K562 (cell line): ENCODE data around the gene BCL3. TPM values are rescaled to one million over a fixed set of nuclear protein-coding genes. Genes with fewer than 3 reads are reported as not detected.
A peak's percentile ranks its signal among the peaks of the same experiment; 100 is the strongest.

Source experiments
- CBX3 ChIP-seq, 2 experiments: IDR thresholded peaks; 1 replicate in 1 of 2; 2 replicates in 1 of 2; pipeline ENCODE4 v1.6.1; 2012; ENCODE audit warnings: inconsistent platforms in 2 of 2, low read length in 2 of 2, borderline replicate concordance in 1 of 2, control low read depth in 1 of 2
- E2F6 ChIP-seq, 2 experiments: IDR thresholded peaks; 2 replicates each; pipeline ENCODE4 v1.6.1; 2011; ENCODE audit warnings: borderline replicate concordance in 1 of 2, control low read depth in 1 of 2, low read depth in 1 of 2, low read length in 1 of 2, mild to moderate bottlenecking in 1 of 2, mixed read lengths in 1 of 2, moderate library complexity in 1 of 2; ENCODE audit not compliant: insufficient read depth in 1 of 2, insufficient read length in 1 of 2, poor library complexity in 1 of 2, severe bottlenecking in 1 of 2; ENCODE audit errors: extremely low read depth in 1 of 2
- HDAC1 ChIP-seq, 2 experiments: fragments of 450-650 bp; IDR thresholded peaks; 2 replicates each; pipeline ENCODE4 v1.6.1; 2016 to 2017; ENCODE audit warnings: inconsistent platforms in 1 of 2, mild to moderate bottlenecking in 1 of 2, moderate library complexity in 1 of 2
- KDM5B ChIP-seq: fragments of 200-600 bp; sonication (generic); IDR thresholded peaks from 2 replicates; pipeline ENCODE4 v1.6.1; 2012; ENCODE audit warnings: low read depth, mild to moderate bottlenecking, moderate library complexity, low read length, control low read depth, inconsistent platforms; ENCODE audit not compliant: insufficient replicate concordance
- RUNX1 ChIP-seq: sonication (generic); IDR thresholded peaks from 2 replicates; pipeline ENCODE4 v1.6.1; 2016; ENCODE audit warnings: antibody characterized with exemption, low read depth
- SETDB1 ChIP-seq: IDR thresholded peaks from one replicate; pipeline ENCODE4 v1.6.1; 2012; ENCODE audit warnings: low read length, control low read depth, inconsistent platforms
- TFAP4 ChIP-seq: sonication (generic); formaldehyde crosslinking; IDR thresholded peaks from 2 replicates; pipeline ENCODE4 v1.8.0; 2022; ENCODE audit warnings: missing genetic modification reagents, mild to moderate bottlenecking, moderate library complexity, borderline replicate concordance
- ZBTB26 ChIP-seq: fragments of 450-650 bp; formaldehyde crosslinking; IDR thresholded peaks from 2 replicates; pipeline ENCODE4 v1.4.0; 2022; ENCODE audit warnings: missing genetic modification characterization
- ZC3H11A ChIP-seq: IDR thresholded peaks from 2 replicates; pipeline ENCODE4 v1.6.1; 2012; ENCODE audit warnings: low read depth, low read length, improper control_type of control experiment
- ZFP30 ChIP-seq: fragments of 250-450 bp; sonication (Bioruptor Pico); IDR thresholded peaks from 2 replicates; pipeline ENCODE4 v1.8.0; 2022; ENCODE audit warnings: moderate library complexity, mild to moderate bottlenecking, inconsistent platforms, borderline replicate concordance
- ZNF512 ChIP-seq: IDR thresholded peaks from 2 replicates; pipeline ENCODE4 v1.6.1; 2016; ENCODE audit warnings: missing genetic modification characterization, missing compliant biosample characterization
- ZNF551 ChIP-seq: fragments of 250-450 bp; sonication (Bioruptor Pico); IDR thresholded peaks from 2 replicates; pipeline ENCODE4 v1.5.0; 2021; ENCODE audit warnings: mild to moderate bottlenecking, moderate library complexity
- ZNF76 ChIP-seq: fragments of 250-450 bp; sonication (Bioruptor Pico); IDR thresholded peaks from 2 replicates; pipeline ENCODE4 v1.4.0; 2020; ENCODE audit warnings: mild to moderate bottlenecking, moderate library complexity, borderline replicate concordance
- polyA plus RNA-seq, 8 experiments: library from polyadenylated mRNA; depleted of rRNA in 4 of 8; stranded (reverse) in 5 of 8; unstranded in 3 of 8; fragments of >200 nt; fragmentation: Nextera tagmentation in 2 of 8; fragmentation: Illumina TruSeq in 1 of 8; extraction: Ambion mirVana in 2 of 8; extraction: Trizol in 1 of 8; gene quantifications; 2 replicates each; pipeline versions ENCODE4 v1.2.1 to v1.2.3, GENCODE V29; 2011 to 2014; ENCODE audit warnings: inconsistent platforms in 1 of 8, missing spikeins in 1 of 8
- total RNA-seq, 7 experiments: library from RNA; depleted of rRNA in 6 of 7; stranded (reverse); fragments of >200 nt in 6 of 7; fragmentation: Illumina TruSeq in 2 of 7; extraction: Trizol in 2 of 7; gene quantifications; 2 replicates each; pipeline versions ENCODE4 v1.2.1 to v1.2.3, GENCODE V29; 2011 to 2021; ENCODE audit warnings: low replicate concordance in 1 of 7
- TF ChIP-seq, protein P1 (sequence below): fragments of 450-650 bp; IDR thresholded peaks from one replicate; pipeline ENCODE4 v1.6.1; 2018; ENCODE audit warnings: mild to moderate bottlenecking, moderate library complexity; ENCODE audit not compliant: partially characterized antibody
- TF ChIP-seq, protein P2 (sequence below), 2 experiments: fragments of 150-350 bp in 1 of 2; IDR thresholded peaks; 2 replicates each; pipeline ENCODE4 v1.6.1; 2012 to 2016; ENCODE audit warnings: low read depth in 2 of 2, low read length in 2 of 2, mild to moderate bottlenecking in 1 of 2, moderate library complexity in 1 of 2

BCL3 gene
- total and polyA plus RNA-seq, 9 of the 15 experiments (the other 6 are each of a cell fraction or from before 2014, with no cell fraction given), result 0.03 to 2.4 (median 0.50) TPM; not detected in 1

DNA sequence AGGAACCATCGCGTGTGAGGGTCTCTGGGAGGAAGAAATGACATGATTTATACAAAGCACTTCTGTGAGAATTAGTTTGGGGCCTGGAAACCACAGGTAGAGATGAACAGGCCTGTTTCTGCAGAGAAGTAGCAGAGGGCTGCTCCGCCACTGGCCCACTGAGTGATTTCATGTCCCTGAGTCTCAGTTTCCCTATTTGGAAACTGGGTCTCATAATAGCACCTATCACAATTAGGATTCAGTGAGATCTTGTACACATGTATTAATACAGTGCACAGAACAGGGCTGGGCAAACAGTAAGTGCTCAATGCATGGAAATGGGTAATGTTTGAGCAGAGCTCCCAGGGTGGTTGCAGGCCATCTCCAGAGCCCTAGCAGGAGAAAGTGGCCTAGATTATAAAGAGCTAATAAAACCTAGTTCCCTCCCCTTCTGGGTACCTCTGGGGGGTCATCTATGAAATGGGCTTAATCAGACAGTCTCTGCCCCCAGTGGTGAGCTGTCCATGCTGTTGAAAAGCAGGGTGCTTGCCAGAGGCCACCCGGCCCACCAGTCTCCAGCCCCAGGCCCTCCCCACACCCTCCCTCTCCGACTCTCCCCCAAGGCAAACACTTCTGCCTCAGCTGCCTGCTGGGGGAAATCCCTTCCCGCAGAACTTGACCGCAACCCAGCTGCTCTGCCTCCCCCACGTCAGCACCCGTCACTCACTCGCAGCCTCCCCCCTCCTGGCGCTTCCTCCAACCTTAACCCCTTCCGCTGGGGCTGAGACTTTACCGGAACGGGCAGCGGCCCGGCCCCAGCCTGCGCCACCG is 4.5 kb downstream of the BCL3 start (continued):
- TF ChIP-seq SETDB1 (peak; percentile 46), TFAP4 (peak; percentile 100), HDAC1 (IDR thresholded peaks at IDR 0.05) (peak; percentile 58 to 99; a peak in 3 of 4 replicates), E2F6 (IDR thresholded peaks at IDR 0.05; ENCODE audit: borderline replicate concordance in 1 of 2, extremely low read depth in 1 of 2, insufficient read depth in 1 of 2, insufficient read length in 1 of 2, low read depth in 1 of 2, low read length in 1 of 2, poor library complexity in 1 of 2, severe bottlenecking in 1 of 2) (peak in 1 of 2 experiments; percentile 31), ZNF512 (tag) (no peak), ZBTB26 (CRISPR knock-in tag) (peak; percentile 56; the same call in 1 of the 2 replicates), RUNX1 (peak; percentile 100), ZNF551 (CRISPR knock-in tag) (no peak), ZC3H11A (0 out of 2 replicates have a peak, but pooled peaks have one; percentile 23), CBX3 (IDR thresholded peaks at IDR 0.05; ENCODE audit: borderline replicate concordance in 1 of 2, low read length in 2 of 2) (peak in 1 of 2 experiments; percentile 29; a peak in 1 of 3 replicates), ZNF76 (CRISPR knock-in tag) (no peak), ZFP30 (CRISPR knock-in tag) (no peak), KDM5B (no peak)
- TF ChIP-seq, protein P1, sequence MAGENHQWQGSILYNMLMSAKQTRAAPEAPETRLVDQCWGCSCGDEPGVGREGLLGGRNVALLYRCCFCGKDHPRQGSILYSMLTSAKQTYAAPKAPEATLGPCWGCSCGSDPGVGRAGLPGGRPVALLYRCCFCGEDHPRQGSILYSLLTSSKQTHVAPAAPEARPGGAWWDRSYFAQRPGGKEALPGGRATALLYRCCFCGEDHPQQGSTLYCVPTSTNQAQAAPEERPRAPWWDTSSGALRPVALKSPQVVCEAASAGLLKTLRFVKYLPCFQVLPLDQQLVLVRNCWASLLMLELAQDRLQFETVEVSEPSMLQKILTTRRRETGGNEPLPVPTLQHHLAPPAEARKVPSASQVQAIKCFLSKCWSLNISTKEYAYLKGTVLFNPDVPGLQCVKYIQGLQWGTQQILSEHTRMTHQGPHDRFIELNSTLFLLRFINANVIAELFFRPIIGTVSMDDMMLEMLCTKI, result no peak
- TF ChIP-seq, protein P2, sequence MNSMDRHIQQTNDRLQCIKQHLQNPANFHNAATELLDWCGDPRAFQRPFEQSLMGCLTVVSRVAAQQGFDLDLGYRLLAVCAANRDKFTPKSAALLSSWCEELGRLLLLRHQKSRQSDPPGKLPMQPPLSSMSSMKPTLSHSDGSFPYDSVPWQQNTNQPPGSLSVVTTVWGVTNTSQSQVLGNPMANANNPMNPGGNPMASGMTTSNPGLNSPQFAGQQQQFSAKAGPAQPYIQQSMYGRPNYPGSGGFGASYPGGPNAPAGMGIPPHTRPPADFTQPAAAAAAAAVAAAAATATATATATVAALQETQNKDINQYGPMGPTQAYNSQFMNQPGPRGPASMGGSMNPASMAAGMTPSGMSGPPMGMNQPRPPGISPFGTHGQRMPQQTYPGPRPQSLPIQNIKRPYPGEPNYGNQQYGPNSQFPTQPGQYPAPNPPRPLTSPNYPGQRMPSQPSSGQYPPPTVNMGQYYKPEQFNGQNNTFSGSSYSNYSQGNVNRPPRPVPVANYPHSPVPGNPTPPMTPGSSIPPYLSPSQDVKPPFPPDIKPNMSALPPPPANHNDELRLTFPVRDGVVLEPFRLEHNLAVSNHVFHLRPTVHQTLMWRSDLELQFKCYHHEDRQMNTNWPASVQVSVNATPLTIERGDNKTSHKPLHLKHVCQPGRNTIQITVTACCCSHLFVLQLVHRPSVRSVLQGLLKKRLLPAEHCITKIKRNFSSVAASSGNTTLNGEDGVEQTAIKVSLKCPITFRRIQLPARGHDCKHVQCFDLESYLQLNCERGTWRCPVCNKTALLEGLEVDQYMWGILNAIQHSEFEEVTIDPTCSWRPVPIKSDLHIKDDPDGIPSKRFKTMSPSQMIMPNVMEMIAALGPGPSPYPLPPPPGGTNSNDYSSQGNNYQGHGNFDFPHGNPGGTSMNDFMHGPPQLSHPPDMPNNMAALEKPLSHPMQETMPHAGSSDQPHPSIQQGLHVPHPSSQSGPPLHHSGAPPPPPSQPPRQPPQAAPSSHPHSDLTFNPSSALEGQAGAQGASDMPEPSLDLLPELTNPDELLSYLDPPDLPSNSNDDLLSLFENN (IDR thresholded peaks at IDR 0.05; ENCODE audit: low read depth in 2 of 2, low read length in 2 of 2), result peak in 1 of 2 experiments; percentile 93; a peak in 2 of 4 replicates
